ENCODE data around the gene EPPIN.
"Not testable (repeated sequence)": the region's sequence is repeated elsewhere in the genome, so short reads cannot be mapped to it uniquely, and the experiment has no call there.

Gene EPPIN

GRCh38 chr20:45547206-45547770, at the start of gene EPPIN:
Gene EPPIN, minus strand, starts transcription at chr20:45547401. Its CDS starts 44 bp downstream, at chr20:45547357.
- in situ Hi-C loops (cut with HindIII; ENCODE audit: low sequenced_read_pairs) = no loop called here

- in situ Hi-C loops (cut with HindIII; ENCODE audit: low sequenced_read_pairs) = loop anchor here (10.0 to 25.0 kb wide), 2 partner anchors 108 to 180 kb away; no protein-coding TSS in a partner anchor
These were observed 48.0 kb upstream of the EPPIN start for GRCh38 chr20:45595235-45595634.

GRCh38 chr20:45593498-45593897, 46.3 kb upstream of the EPPIN start:
- in situ Hi-C loops (cut with HindIII; ENCODE audit: low sequenced_read_pairs) = loop anchor here (10.0 to 25.0 kb wide), 2 partner anchors 106 to 181 kb away; no protein-coding TSS in a partner anchor

GRCh38 chr20:45592574-45593189, 45.5 kb upstream of the EPPIN start:
- in situ Hi-C loops (cut with HindIII; ENCODE audit: low sequenced_read_pairs) = loop anchor here (10.0 to 25.0 kb wide), 2 partner anchors 105 to 182 kb away; no protein-coding TSS in a partner anchor

GRCh38 chr20:45589725-45590124, 42.5 kb upstream of the EPPIN start:
- in situ Hi-C loops (cut with HindIII; ENCODE audit: low sequenced_read_pairs) = loop anchor here (10.0 to 25.0 kb wide), 2 partner anchors 102 to 185 kb away; no protein-coding TSS in a partner anchor

- in situ Hi-C loops (cut with HindIII; ENCODE audit: low sequenced_read_pairs) = loop anchor here (25.0 kb wide), 1 partner anchor 101 kb away; no protein-coding TSS in a partner anchor
These were observed 41.6 kb upstream of the EPPIN start for GRCh38 chr20:45588800-45589199.

GRCh38 chr20:45585986-45586385, 38.8 kb upstream of the EPPIN start:
- in situ Hi-C loops (cut with HindIII; ENCODE audit: low sequenced_read_pairs) = loop anchor here (25.0 kb wide), 1 partner anchor 99 kb away; no protein-coding TSS in a partner anchor

GRCh38 chr20:45584294-45584693, 37.1 kb upstream of the EPPIN start:
- in situ Hi-C loops (cut with HindIII; ENCODE audit: low sequenced_read_pairs) = loop anchor here (25.0 kb wide), 1 partner anchor 97 kb away; no protein-coding TSS in a partner anchor

GRCh38 chr20:45583502-45583901, 36.3 kb upstream of the EPPIN start:
- in situ Hi-C loops (cut with HindIII; ENCODE audit: low sequenced_read_pairs) = loop anchor here (25.0 kb wide), 1 partner anchor 96 kb away; no protein-coding TSS in a partner anchor

- in situ Hi-C loops (cut with HindIII; ENCODE audit: low sequenced_read_pairs) = loop anchor here (25.0 kb wide), 1 partner anchor 94 kb away; no protein-coding TSS in a partner anchor
These were observed 34.5 kb upstream of the EPPIN start for GRCh38 chr20:45581702-45582101.

GRCh38 chr20:45579184-45579583, 32.0 kb upstream of the EPPIN start, which contains the start of gene WFDC8:
Gene WFDC8, minus strand, starts transcription at chr20:45579284. Its CDS starts 37 bp downstream, at chr20:45579247.
- in situ Hi-C loops (cut with HindIII; ENCODE audit: low sequenced_read_pairs) = loop anchor here (25.0 kb wide), 1 partner anchor 92 kb away; no protein-coding TSS in a partner anchor

- in situ Hi-C loops (cut with HindIII; ENCODE audit: low sequenced_read_pairs) = loop anchor here (25.0 kb wide), 1 partner anchor 91 kb away; no protein-coding TSS in a partner anchor
These were observed 31.0 kb upstream of the EPPIN start for GRCh38 chr20:45578231-45578630.

GRCh38 chr20:45576995-45577394, 29.8 kb upstream of the EPPIN start:
- in situ Hi-C loops (cut with HindIII; ENCODE audit: low sequenced_read_pairs) = loop anchor here (25.0 kb wide), 1 partner anchor 90 kb away; no protein-coding TSS in a partner anchor

GRCh38 chr20:45575931-45576330, 28.7 kb upstream of the EPPIN start:
- in situ Hi-C loops (cut with HindIII; ENCODE audit: low sequenced_read_pairs) = loop anchor here (25.0 kb wide), 1 partner anchor 89 kb away; no protein-coding TSS in a partner anchor

- in situ Hi-C loops (cut with HindIII; ENCODE audit: low sequenced_read_pairs) = not testable (repeated sequence)
These were observed 22.4 kb upstream of the EPPIN start for GRCh38 chr20:45569650-45570049.

GRCh38 chr20:45564760-45565276, 17.6 kb upstream of the EPPIN start:
- in situ Hi-C loops (cut with HindIII; ENCODE audit: low sequenced_read_pairs) = no loop called here

- in situ Hi-C loops (cut with HindIII; ENCODE audit: low sequenced_read_pairs) = no loop called here
These were observed 8.0 kb upstream of the EPPIN start for GRCh38 chr20:45555198-45555597.

- in situ Hi-C loops (cut with HindIII; ENCODE audit: low sequenced_read_pairs) = no loop called here
These were observed 5.3 kb upstream of the EPPIN start for GRCh38 chr20:45552456-45552855.

GRCh38 chr20:45550765-45551164, 3.6 kb upstream of the EPPIN start:
- in situ Hi-C loops (cut with HindIII; ENCODE audit: low sequenced_read_pairs) = no loop called here

- in situ Hi-C loops (cut with HindIII; ENCODE audit: low sequenced_read_pairs) = no loop called here
These were observed 1.2 kb upstream of the EPPIN start for GRCh38 chr20:45548410-45548809.

GRCh38 chr20:45545754-45546453, 1.3 kb downstream of the EPPIN start:
- in situ Hi-C loops (cut with HindIII; ENCODE audit: low sequenced_read_pairs) = no loop called here

Measured in DLD1 (cell line).